IMR-90 (cell line): ENCODE measurements around the gene OR2J3. TPM values are rescaled to one million over a fixed set of nuclear protein-coding genes. Genes with fewer than 3 reads are reported as not detected.

Experiments used
- ATAC-seq: fragments of 200-7000 bp; cut with Tn5 transposase; 2 replicates; pipeline ENCODE4 v1.9.1; 2020; ENCODE audit warnings: low read depth, mild to moderate bottlenecking, moderate library complexity
- BruUV-seq: library from RNA; stranded (reverse); fragments of 400-500 nt; replicated peaks from 2 replicates; lab custom pipeline; 2021; lab: Mats Ljungman, UMichigan
- CTCF ChIA-PET: fragments of 300-600 bp; formaldehyde crosslinking; extraction: SDS; loops from one replicate; lab custom pipeline; 2021; ENCODE audit warnings: antibody characterized with exemption; lab: Yijun Ruan, JAX
- POLR2A ChIA-PET: fragments of 300-600 bp; sonication (Branson Sonifier 250); formaldehyde crosslinking; loops from one replicate; lab custom pipeline; 2022; ENCODE audit warnings: antibody characterized with exemption; ENCODE audit not compliant: unreplicated experiment; lab: Charles Lee
- DNase-seq: peaks from one replicate; pipeline ENCODE4 v3.0.0; 2013
- H2AFZ ChIP-seq: replicated peaks from 2 replicates; pipeline ENCODE3; 2013; ENCODE audit warnings: low read length, mild to moderate bottlenecking; ENCODE audit not compliant: poor library complexity
- H2AK5ac ChIP-seq: 2 replicates; pipeline ENCODE4 v1.6.1; 2013; ENCODE audit warnings: low read depth, low read length, inconsistent platforms
- H2AK9ac ChIP-seq: replicated peaks from 2 replicates; pipeline ENCODE3; 2013; ENCODE audit warnings: mild to moderate bottlenecking, low read depth, low read length, moderate library complexity; ENCODE audit not compliant: poor library complexity
- H2BK120ac ChIP-seq: 2 replicates; pipeline ENCODE4 v1.6.1; 2013; ENCODE audit warnings: low read depth, low read length, inconsistent platforms
- H2BK15ac ChIP-seq: 3 replicates; pipeline ENCODE4 v1.6.1; 2013; ENCODE audit warnings: low read depth, low read length, inconsistent platforms
- H2BK20ac ChIP-seq: 2 replicates; pipeline ENCODE4 v1.6.1; 2013; ENCODE audit warnings: low read depth, mild to moderate bottlenecking, inconsistent platforms, low read length, moderate library complexity
- H2BK5ac ChIP-seq: 2 replicates; pipeline ENCODE4 v1.6.1; 2013; ENCODE audit warnings: mild to moderate bottlenecking, low read depth, low read length, inconsistent platforms; ENCODE audit not compliant: poor library complexity, severe bottlenecking
- H3K14ac ChIP-seq: replicated peaks from 2 replicates; pipeline ENCODE4 v1.6.1; 2013; ENCODE audit warnings: low read depth, low read length, inconsistent platforms
- H3K18ac ChIP-seq: 2 replicates; pipeline ENCODE4 v1.6.1; 2013; ENCODE audit warnings: low read depth, low read length, control low read depth
- H3K23ac ChIP-seq: 2 replicates; pipeline ENCODE4 v1.6.1; 2013; ENCODE audit warnings: low read depth, low read length, inconsistent platforms
- H3K27ac ChIP-seq: 2 replicates; pipeline ENCODE4 v1.5.1; 2013; ENCODE audit warnings: mild to moderate bottlenecking, control low read depth, low read length; ENCODE audit not compliant: insufficient read depth
- H3K27me3 ChIP-seq: 2 replicates; pipeline ENCODE4 v1.6.1; 2013; ENCODE audit warnings: low read length; ENCODE audit not compliant: control insufficient read depth, insufficient read depth
- H3K36me3 ChIP-seq: 2 replicates; pipeline ENCODE4 v1.6.1; 2013; ENCODE audit warnings: low read length, mixed read lengths; ENCODE audit not compliant: control insufficient read depth, insufficient read depth
- H3K4ac ChIP-seq: 2 replicates; pipeline ENCODE4 v1.6.1; 2013; ENCODE audit warnings: low read depth, low read length, inconsistent platforms
- H3K4me1 ChIP-seq: 2 replicates; pipeline ENCODE4 v1.6.1; 2013; ENCODE audit warnings: low read length, mixed read lengths; ENCODE audit not compliant: control insufficient read depth, insufficient read depth
- H3K4me2 ChIP-seq: 2 replicates; pipeline ENCODE4 v1.6.1; 2013; ENCODE audit warnings: low read depth, mild to moderate bottlenecking, control low read depth, low read length, moderate library complexity
- H3K4me3 ChIP-seq: 2 replicates; pipeline ENCODE4 v1.5.1; 2013; ENCODE audit warnings: low read depth, mild to moderate bottlenecking, control low read depth, low read length, moderate library complexity; ENCODE audit not compliant: insufficient read depth
- H3K56ac ChIP-seq: 2 replicates; pipeline ENCODE4 v1.6.1; 2013; ENCODE audit warnings: low read length, inconsistent platforms; ENCODE audit not compliant: insufficient read depth; ENCODE audit errors: extremely low read depth
- H3K79me1 ChIP-seq, 2 experiments: 2 replicates each; pipeline ENCODE4 v1.6.1; 2013; ENCODE audit warnings: low read length in 2 of 2, inconsistent platforms in 1 of 2, low read depth in 1 of 2
- H3K9ac ChIP-seq: 2 replicates; pipeline ENCODE4 v1.6.1; 2013; ENCODE audit warnings: low read depth, low read length, control low read depth
- H3K9me1 ChIP-seq: 2 replicates; pipeline ENCODE4 v1.6.1; 2013; ENCODE audit warnings: low read length, inconsistent platforms; ENCODE audit not compliant: insufficient read depth
- H3K9me3 ChIP-seq: 2 replicates; pipeline ENCODE4 v1.6.1; 2013; ENCODE audit warnings: low read length; ENCODE audit not compliant: control insufficient read depth, insufficient read depth
- H4K20me1 ChIP-seq: 2 replicates; pipeline ENCODE4 v1.6.1; 2013; ENCODE audit warnings: low read length, inconsistent platforms; ENCODE audit not compliant: insufficient read depth
- H4K5ac ChIP-seq: 2 replicates; pipeline ENCODE4 v1.6.1; 2013; ENCODE audit warnings: mild to moderate bottlenecking, low read depth, low read length, control low read depth
- H4K8ac ChIP-seq, 2 experiments: 2 replicates each; pipeline ENCODE4 v1.6.1; 2013; ENCODE audit warnings: low read depth in 2 of 2, low read length in 2 of 2, control low read depth in 1 of 2, inconsistent platforms in 1 of 2
- H4K91ac ChIP-seq: 2 replicates; pipeline ENCODE4 v1.6.1; 2013; ENCODE audit warnings: low read depth, low read length, inconsistent platforms; ENCODE audit not compliant: insufficient read depth
- BHLHE40 ChIP-seq: fragments of 150-350 bp; IDR thresholded peaks from 2 replicates; pipeline ENCODE4 v1.6.1; 2016; ENCODE audit warnings: mild to moderate bottlenecking, low read depth, low read length
- CEBPB ChIP-seq: IDR thresholded peaks from 2 replicates; pipeline ENCODE4 v1.6.1; 2012; ENCODE audit warnings: low read depth, low read length, improper control_type of control experiment
- CHD1 ChIP-seq: IDR thresholded peaks from 2 replicates; pipeline ENCODE4 v1.6.1; 2012; ENCODE audit warnings: low read depth, low read length, improper control_type of control experiment
- CTCF ChIP-seq: conservative IDR thresholded peaks from 2 replicates; pipeline ENCODE4 v1.5.1; 2012; ENCODE audit warnings: mild to moderate bottlenecking, low read depth, low read length, improper control_type of control experiment
- FOS ChIP-seq: fragments of 150-350 bp; IDR thresholded peaks from 2 replicates; pipeline ENCODE4 v1.6.1; 2016; ENCODE audit warnings: low read depth, low read length
- MAFK ChIP-seq: IDR thresholded peaks from 2 replicates; pipeline ENCODE4 v1.6.1; 2012; ENCODE audit warnings: low read depth, low read length, improper control_type of control experiment
- MAZ ChIP-seq: IDR thresholded peaks from 2 replicates; pipeline ENCODE4 v1.6.1; 2012; ENCODE audit warnings: low read depth, mild to moderate bottlenecking, low read length, improper control_type of control experiment, moderate library complexity, borderline replicate concordance
- MXI1 ChIP-seq: IDR thresholded peaks from 2 replicates; pipeline ENCODE4 v1.6.1; 2012; ENCODE audit warnings: low read depth, mild to moderate bottlenecking, low read length, moderate library complexity, borderline replicate concordance
- NFE2L2 ChIP-seq: fragments of 150-350 bp; IDR thresholded peaks from 2 replicates; pipeline ENCODE4 v1.6.1; 2016; ENCODE audit warnings: low read depth, mild to moderate bottlenecking, low read length
- POLR2A ChIP-seq: IDR thresholded peaks from 2 replicates; pipeline ENCODE4 v1.6.1; 2012; ENCODE audit warnings: mild to moderate bottlenecking, low read depth, low read length
- RAD21 ChIP-seq: IDR thresholded peaks from 2 replicates; pipeline ENCODE4 v1.6.1; 2012; ENCODE audit warnings: low read length, improper control_type of control experiment
- RCOR1 ChIP-seq: IDR thresholded peaks from 2 replicates; pipeline ENCODE4 v1.6.1; 2012; ENCODE audit warnings: mild to moderate bottlenecking, low read length, improper control_type of control experiment; ENCODE audit not compliant: insufficient replicate concordance
- RFX5 ChIP-seq: IDR thresholded peaks from 2 replicates; pipeline ENCODE4 v1.8.0; 2012; ENCODE audit warnings: low read depth, mild to moderate bottlenecking, low read length, moderate library complexity
- SMC3 ChIP-seq: fragments of 150-350 bp; IDR thresholded peaks from 2 replicates; pipeline ENCODE4 v1.6.1; 2016; ENCODE audit warnings: low read depth, mild to moderate bottlenecking, antibody characterized with exemption, low read length, moderate library complexity
- WGBS, 2 experiments: methylation state at CpG; one replicate each; pipeline versions ENCODE4 v1.1.5 to v1.1.7; 2013; ENCODE audit warnings: missing lambda C conversion rate in 2 of 2; ENCODE audit not compliant: insufficient read length in 1 of 2; ENCODE audit errors: extremely low coverage in 2 of 2; 5-methylcytosine and 5-hydroxymethylcytosine counted together
- dilution Hi-C: fragments of 300-500 bp; cut with HindIII; formaldehyde crosslinking; loops from one replicate; pipeline ENCODE4 v1.14.3; 2018; ENCODE audit warnings: low sequenced_read_pairs; ENCODE audit not compliant: unreplicated experiment
- in situ Hi-C: fragments of 300-500 bp; cut with MboI; formaldehyde crosslinking; loops from 3 replicates; pipeline ENCODE4 v1.14.3; 2019; ENCODE audit warnings: low sequenced_read_pairs, inconsistent platforms, mixed read lengths
- intact Hi-C: fragments of 100-400 bp; cut with micrococcal nuclease; formaldehyde crosslinking; loops from 2 replicates; pipeline ENCODE4 v1.10.0; 2022
- polyA plus RNA-seq, 3 experiments: library from polyadenylated mRNA; depleted of rRNA; stranded (reverse); fragments of >200 nt; gene quantifications; 2 replicates each; pipeline ENCODE4 v1.2.3, GENCODE V29; 2012; ENCODE audit warnings: low replicate concordance in 1 of 3
- total RNA-seq: library from RNA; depleted of rRNA; stranded (reverse); fragments of >200 nt; gene quantifications from 2 replicates; pipeline ENCODE4 v1.2.3, GENCODE V29; 2012
- TF ChIP-seq, protein P1 (sequence below): fragments of 150-350 bp; IDR thresholded peaks from 2 replicates; pipeline ENCODE4 v1.6.1; 2017; ENCODE audit warnings: mild to moderate bottlenecking, antibody characterized with exemption, low read length, low read depth
- TF ChIP-seq, protein P2 (sequence below): fragments of 150-350 bp; IDR thresholded peaks from 2 replicates; pipeline ENCODE4 v1.6.1; 2016; ENCODE audit warnings: low read depth, mild to moderate bottlenecking, low read length, moderate library complexity, borderline replicate concordance

OR2J3 gene
- total and polyA plus RNA-seq, 2 of the 4 experiments (the other 2 are of a cell fraction) = not detected

DNA sequence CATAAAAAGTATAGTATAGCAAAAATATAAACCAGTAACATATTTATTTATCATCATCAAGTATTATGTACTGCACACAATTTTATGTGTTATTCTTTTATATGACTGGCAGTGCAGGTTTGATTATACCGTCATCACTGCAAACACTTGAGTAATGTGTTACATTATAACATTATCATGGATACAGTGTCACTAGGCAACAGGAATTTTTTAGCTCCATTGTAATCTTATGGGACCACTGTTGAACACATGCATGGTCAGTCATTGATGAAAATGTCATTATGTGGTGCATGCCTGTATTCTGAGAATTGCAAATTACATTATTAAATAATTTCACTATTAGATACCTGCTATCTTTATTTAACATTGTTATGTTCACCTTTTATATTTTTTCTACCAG lies 33.7 kb downstream of the OR2J3 start:
- Histone ChIP-seq H3K4me3 (no peak overlapping the region), H3K56ac (no peak overlapping the region), H3K36me3 (no peaks in the 10 kb centered on the region), H3K14ac (no peak overlapping the region), H3K9me1 (no peaks in the 10 kb centered on the region), H3K4ac (no peak overlapping the region), H2AK5ac (no peak overlapping the region), H3K79me1 (no peaks in the 10 kb centered on the region), H3K4me2 (no peak overlapping the region), H2AK9ac (no peak overlapping the region), H2AFZ (no peak overlapping the region), H4K91ac (no peak overlapping the region), H3K18ac (no peak overlapping the region), H4K20me1 (no peaks in the 10 kb centered on the region), H3K4me1 (no peaks in the 10 kb centered on the region), H3K27me3 (no peaks in the 10 kb centered on the region), H3K9me3 (peaks cover 4% of the 10 kb centered on the region; the same call in 1 of the 2 replicates), H4K5ac (no peak overlapping the region), H4K8ac (no peak overlapping the region), H3K27ac (no peak overlapping the region), H3K9ac (no peak overlapping the region), H2BK120ac (no peak overlapping the region), H2BK5ac (no peak overlapping the region), H3K23ac (no peak overlapping the region), H2BK15ac (no peak overlapping the region), H2BK20ac (no peak overlapping the region)
- ATAC-seq (no peak), DNase-seq (no peak)
- ChIA-PET POLR2A (no interaction called here), CTCF (no interaction called here)
- in situ Hi-C loops (no loop called here), dilution Hi-C loops (no loop called here), intact Hi-C loops (no loop called here)
- TF ChIP-seq CTCF = no peak
- TF ChIP-seq CHD1 = no peak
- TF ChIP-seq POLR2A = no peak
- TF ChIP-seq, protein P1, sequence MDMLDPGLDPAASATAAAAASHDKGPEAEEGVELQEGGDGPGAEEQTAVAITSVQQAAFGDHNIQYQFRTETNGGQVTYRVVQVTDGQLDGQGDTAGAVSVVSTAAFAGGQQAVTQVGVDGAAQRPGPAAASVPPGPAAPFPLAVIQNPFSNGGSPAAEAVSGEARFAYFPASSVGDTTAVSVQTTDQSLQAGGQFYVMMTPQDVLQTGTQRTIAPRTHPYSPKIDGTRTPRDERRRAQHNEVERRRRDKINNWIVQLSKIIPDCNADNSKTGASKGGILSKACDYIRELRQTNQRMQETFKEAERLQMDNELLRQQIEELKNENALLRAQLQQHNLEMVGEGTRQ = no peak
- TF ChIP-seq RCOR1 = no peak
- no peak for TF ChIP-seq CEBPB
- no peak for TF ChIP-seq MXI1
- TF ChIP-seq SMC3 = no peak
- no peak for TF ChIP-seq NFE2L2
- no peak for TF ChIP-seq BHLHE40
- no peak for TF ChIP-seq FOS
- no peak for TF ChIP-seq RAD21
- TF ChIP-seq, protein P2, sequence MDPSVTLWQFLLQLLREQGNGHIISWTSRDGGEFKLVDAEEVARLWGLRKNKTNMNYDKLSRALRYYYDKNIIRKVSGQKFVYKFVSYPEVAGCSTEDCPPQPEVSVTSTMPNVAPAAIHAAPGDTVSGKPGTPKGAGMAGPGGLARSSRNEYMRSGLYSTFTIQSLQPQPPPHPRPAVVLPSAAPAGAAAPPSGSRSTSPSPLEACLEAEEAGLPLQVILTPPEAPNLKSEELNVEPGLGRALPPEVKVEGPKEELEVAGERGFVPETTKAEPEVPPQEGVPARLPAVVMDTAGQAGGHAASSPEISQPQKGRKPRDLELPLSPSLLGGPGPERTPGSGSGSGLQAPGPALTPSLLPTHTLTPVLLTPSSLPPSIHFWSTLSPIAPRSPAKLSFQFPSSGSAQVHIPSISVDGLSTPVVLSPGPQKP = no peak
- no peak for TF ChIP-seq MAZ
- no peak for TF ChIP-seq MAFK
- no peak for TF ChIP-seq RFX5
- BruUV-seq = no TSS peak
- no CpG with 5 or more reads among the region's 1 CpG for WGBS, 2 experiments
